ENCODE results near the gene LOXHD1.

The LOXHD1 gene

GRCh38 chr18:46536215-46536874, 120.7 kb downstream of the LOXHD1 start:
- no peak for DNase-seq

- no peak for DNase-seq
Observed at GRCh38 chr18:46531482-46531881, 125.5 kb downstream of the LOXHD1 start.

GRCh38 chr18:46528037-46528436, 129.0 kb downstream of the LOXHD1 start:
- DNase-seq, result no peak

GRCh38 chr18:46519870-46520269, 137.2 kb downstream of the LOXHD1 start:
- no peak for DNase-seq

GRCh38 chr18:46518438-46518837, 138.6 kb downstream of the LOXHD1 start:
- no peak for DNase-seq

- DNase-seq, result no peak
Observed at GRCh38 chr18:46516555-46516954, 140.5 kb downstream of the LOXHD1 start.

GRCh38 chr18:46510386-46510785, 146.6 kb downstream of the LOXHD1 start:
- DNase-seq, result no peak

- no peak for DNase-seq
Observed at GRCh38 chr18:46509530-46509929, 147.5 kb downstream of the LOXHD1 start.

- no peak for DNase-seq
Observed at GRCh38 chr18:46506974-46507586, 149.9 kb downstream of the LOXHD1 start.

GRCh38 chr18:46502444-46502843, 154.6 kb downstream of the LOXHD1 start:
- peak; percentile 68 for DNase-seq

GRCh38 chr18:46497129-46497528, 159.9 kb downstream of the LOXHD1 start:
- DNase-seq, result peak; percentile 74

GRCh38 chr18:46488471-46489213, 168.4 kb downstream of the LOXHD1 start:
- DNase-seq, result no peak

GRCh38 chr18:46485675-46486194, 171.3 kb downstream of the LOXHD1 start:
- DNase-seq, result no peak

- DNase-seq, result no peak
Observed at GRCh38 chr18:46484971-46485370, 172.0 kb downstream of the LOXHD1 start.

- no peak for DNase-seq
Observed at GRCh38 chr18:46482831-46483230, 174.2 kb downstream of the LOXHD1 start.

- DNase-seq, result no peak
Observed at GRCh38 chr18:46481847-46482245, 175.2 kb downstream of the LOXHD1 start.

GRCh38 chr18:46481048-46481846, 175.8 kb downstream of the LOXHD1 start:
- peak; percentile 79 for DNase-seq

- DNase-seq, result no peak
Observed at GRCh38 chr18:46480226-46480625, 176.8 kb downstream of the LOXHD1 start.

GRCh38 chr18:46478796-46479195, 178.2 kb downstream of the LOXHD1 start:
- no peak for DNase-seq

- DNase-seq, result no peak
Observed at GRCh38 chr18:46477425-46478011, 179.5 kb downstream of the LOXHD1 start.

- no peak for DNase-seq
Observed at GRCh38 chr18:46475390-46475752, 181.6 kb downstream of the LOXHD1 start.

Measured in islet precursor cell (in vitro differentiated cells).